ENCODE data around the gene LRRC8A. TPM values are rescaled to one million over a fixed set of nuclear protein-coding genes. Genes with fewer than 3 reads are reported as not detected.
"Not testable (repeated sequence)": the region's sequence is repeated elsewhere in the genome, so short reads cannot be mapped to it uniquely, and the experiment has no call there.

Gene LRRC8A
- total RNA-seq, 6 donors from 2014 or later: 49.0 to 132 (median 67.0) TPM

DNA sequence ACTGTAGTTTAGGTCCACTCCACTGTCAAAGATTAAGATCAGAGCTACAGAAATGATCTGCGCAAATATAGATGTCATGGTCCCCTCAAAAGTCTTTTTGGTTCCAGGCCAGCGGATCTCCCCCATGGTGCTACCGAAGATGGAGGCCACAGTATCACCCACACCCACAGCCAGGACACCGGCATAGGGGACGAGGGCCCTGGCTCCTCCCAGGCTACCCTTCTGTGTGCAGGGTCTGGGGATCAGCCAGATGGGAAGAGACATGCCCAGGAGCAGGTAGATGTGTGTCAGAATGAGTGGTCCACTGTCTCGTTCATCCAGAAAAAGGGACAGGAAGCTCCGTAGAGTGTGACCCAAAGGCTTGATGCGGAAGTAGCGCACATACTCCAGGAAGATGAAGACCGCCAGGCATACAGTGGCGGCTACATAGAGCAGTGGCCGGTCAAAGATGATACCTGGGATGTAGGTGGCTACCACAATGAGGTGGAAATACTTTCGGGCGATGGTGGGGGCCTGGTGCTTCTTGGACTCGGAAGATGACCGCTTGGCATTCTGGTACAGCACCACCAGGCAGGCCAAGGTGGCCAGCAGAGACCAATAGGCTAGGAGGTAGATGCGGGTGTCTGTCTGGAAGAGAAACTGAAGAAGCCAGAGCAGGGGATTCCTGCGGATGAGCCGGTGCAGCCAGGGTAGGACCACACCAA, 64.0 kb downstream of the LRRC8A start:
- Histone ChIP-seq H3K27me3 (no peaks in the 10 kb centered on the region), H3K9me3 (no peaks in the 10 kb centered on the region), H3K27ac (peak overlapping the region in 1 of 4 donors; percentile 96), H3K36me3 (peaks cover 0 to 19% (median 7%) of the 10 kb centered on the region in 4 donors), H3K4me1 (peaks cover 27 to 50% (median 38%) of the 10 kb centered on the region in 4 donors), H3K4me3 (peak overlapping the region in 2 of 4 donors; percentile 65 to 89)
- 94 to 96% methylated on average over 16 to 19 of the region's 19 CpGs for WGBS, 2 donors
- ATAC-seq (ENCODE audit: low FRiP score in 2 of 2) (no peak), DNase-seq (no peak)
- TF ChIP-seq, protein P1, sequence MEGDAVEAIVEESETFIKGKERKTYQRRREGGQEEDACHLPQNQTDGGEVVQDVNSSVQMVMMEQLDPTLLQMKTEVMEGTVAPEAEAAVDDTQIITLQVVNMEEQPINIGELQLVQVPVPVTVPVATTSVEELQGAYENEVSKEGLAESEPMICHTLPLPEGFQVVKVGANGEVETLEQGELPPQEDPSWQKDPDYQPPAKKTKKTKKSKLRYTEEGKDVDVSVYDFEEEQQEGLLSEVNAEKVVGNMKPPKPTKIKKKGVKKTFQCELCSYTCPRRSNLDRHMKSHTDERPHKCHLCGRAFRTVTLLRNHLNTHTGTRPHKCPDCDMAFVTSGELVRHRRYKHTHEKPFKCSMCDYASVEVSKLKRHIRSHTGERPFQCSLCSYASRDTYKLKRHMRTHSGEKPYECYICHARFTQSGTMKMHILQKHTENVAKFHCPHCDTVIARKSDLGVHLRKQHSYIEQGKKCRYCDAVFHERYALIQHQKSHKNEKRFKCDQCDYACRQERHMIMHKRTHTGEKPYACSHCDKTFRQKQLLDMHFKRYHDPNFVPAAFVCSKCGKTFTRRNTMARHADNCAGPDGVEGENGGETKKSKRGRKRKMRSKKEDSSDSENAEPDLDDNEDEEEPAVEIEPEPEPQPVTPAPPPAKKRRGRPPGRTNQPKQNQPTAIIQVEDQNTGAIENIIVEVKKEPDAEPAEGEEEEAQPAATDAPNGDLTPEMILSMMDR (IDR thresholded peaks at IDR 0.05): no peak
- TF ChIP-seq EP300 (IDR thresholded peaks at IDR 0.05): no peak
- TF ChIP-seq POLR2A (IDR thresholded peaks at IDR 0.05): no peak
- no peak for TF ChIP-seq POLR2AphosphoS5 (IDR thresholded peaks at IDR 0.05)

DNA sequence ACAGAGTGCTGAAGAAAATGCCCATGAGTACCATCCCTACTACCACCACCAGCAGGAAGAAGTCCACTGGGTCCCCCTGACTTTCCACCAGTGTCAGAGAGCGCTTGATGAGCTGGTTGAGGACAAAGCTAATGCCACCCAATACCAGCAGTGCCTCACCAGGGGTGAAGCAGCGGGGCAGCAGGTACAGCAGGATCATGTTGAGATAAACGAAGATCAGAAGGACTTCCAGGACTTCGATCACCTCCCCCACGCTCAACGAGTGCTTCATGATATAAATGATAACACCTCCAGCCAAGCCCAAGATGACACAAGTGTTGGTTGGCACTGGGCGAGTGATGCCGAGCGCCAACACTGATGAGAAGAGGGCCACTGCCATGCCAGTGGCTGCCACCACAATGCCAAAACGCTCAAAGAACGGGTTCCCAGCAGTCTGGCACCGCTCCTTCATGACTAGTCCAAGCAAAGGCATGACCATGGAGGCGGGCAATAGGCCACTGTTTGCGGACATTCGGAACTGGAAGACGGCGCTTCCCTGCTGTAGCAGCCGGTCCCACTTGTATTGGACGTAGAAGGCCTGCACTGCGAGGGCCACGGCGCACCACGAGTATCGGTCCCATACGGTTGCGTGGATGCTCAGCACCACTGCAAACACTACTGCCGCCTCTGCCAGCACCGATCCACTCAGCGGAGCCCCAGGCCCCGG, 64.8 kb downstream of the LRRC8A start:
- Histone ChIP-seq H3K36me3 (peaks cover 0 to 20% (median 7%) of the 10 kb centered on the region in 4 donors), H3K27me3 (no peaks in the 10 kb centered on the region), H3K4me1 (peaks cover 21 to 42% (median 33%) of the 10 kb centered on the region in 4 donors), H3K9me3 (no peaks in the 10 kb centered on the region), H3K27ac (peak overlapping the region; percentile 89 to 96 (median 92)), H3K4me3 (peak overlapping the region; percentile 65 to 89 (median 86))
- no peak for TF ChIP-seq POLR2AphosphoS5 (IDR thresholded peaks at IDR 0.05)
- DNase-seq: peak in 1 of 2 donors; percentile 28
- WGBS, 2 donors: 27 to 40% methylated on average over 11 to 30 of the region's 30 CpGs
- peak; percentile 44 to 48 for ATAC-seq (ENCODE audit: low FRiP score in 2 of 2)

DNA sequence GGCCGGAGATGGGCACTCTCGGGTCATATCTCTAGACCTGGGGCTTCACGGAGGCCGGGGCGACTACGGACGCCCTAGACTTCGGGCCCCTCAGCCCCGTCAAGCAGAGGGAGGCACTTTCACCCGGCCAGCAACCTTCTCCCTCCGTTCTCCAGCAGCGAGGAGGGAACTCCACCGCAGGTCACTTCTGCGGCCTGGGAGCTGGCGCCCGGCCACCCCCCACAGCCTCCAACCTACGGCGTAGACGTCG, 65.3 kb downstream of the LRRC8A start:
- peaks cover 0 to 25% (median 7%) of the 10 kb centered on the region in 4 donors for H3K36me3 ChIP-seq
- WGBS, 2 donors: 0 to 1% methylated on average over 4 to 20 of the region's 20 CpGs
- peaks cover 20 to 40% (median 29%) of the 10 kb centered on the region in 4 donors for H3K4me1 ChIP-seq
- no peak for ATAC-seq (ENCODE audit: low FRiP score in 2 of 2)
- no peaks in the 10 kb centered on the region for H3K9me3 ChIP-seq
- no peak for TF ChIP-seq POLR2A (IDR thresholded peaks at IDR 0.05)
- peak overlapping the region; percentile 65 to 89 (median 86) for H3K4me3 ChIP-seq
- H3K27me3 ChIP-seq: no peaks in the 10 kb centered on the region
- DNase-seq: no peak
- peak overlapping the region; percentile 89 to 96 (median 92) for H3K27ac ChIP-seq

DNA sequence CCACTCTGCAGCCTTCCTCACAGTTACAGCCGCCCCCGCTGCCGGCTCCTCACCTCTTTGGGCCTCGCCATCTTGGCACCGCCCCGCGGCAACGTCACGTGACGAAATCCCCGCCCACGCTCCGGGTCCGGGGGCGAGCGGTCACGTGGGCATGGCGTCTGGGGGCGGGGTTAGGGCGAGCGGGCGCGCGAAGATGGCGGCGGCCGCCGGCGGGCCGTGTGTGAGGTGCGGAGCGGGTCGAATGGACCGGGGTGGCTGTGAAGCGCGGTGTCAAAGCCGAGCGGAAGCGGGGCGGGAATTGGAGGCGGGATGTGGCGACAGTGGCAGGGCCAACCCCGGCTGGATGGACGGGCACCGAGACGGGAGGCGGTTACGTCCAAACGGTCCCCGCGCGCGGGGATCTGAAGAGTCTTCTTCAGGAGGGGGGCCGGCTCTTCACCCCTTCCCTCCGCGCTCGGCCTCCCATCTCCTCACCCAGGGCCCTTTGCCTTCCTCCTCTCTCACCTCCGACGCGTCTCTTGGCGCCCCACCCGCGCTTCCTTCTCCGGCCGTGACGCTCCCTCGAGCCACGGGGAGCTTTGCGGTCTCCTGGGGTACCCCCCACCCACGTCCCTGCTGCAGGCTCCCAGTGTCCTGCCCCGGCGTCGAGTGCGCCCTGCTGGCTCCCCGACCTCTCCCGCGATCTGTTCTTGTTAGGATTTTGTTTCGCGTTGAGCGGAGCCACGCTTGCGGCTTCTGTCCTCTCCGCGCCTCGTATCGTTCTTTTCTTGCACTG, 65.8 kb downstream of the LRRC8A start, which contains the start of the genes DOLK and NUP188:
TSS of gene DOLK (minus strand) at position 77 of the 775 bp plus-strand sequence. CDS start 300 bp downstream, outside the sequence.
TSS of gene NUP188 (plus strand) at position 173 of the 775 bp plus-strand sequence. CDS start at position 194, 21 bp downstream.
- Histone ChIP-seq H3K27me3 (no peaks in the 10 kb centered on the region), H3K9me3 (no peaks in the 10 kb centered on the region), H3K4me1 (peaks cover 19 to 40% (median 26%) of the 10 kb centered on the region in 4 donors), H3K27ac (peak within 1 kb of the TSS; percentile 89 to 96 (median 92)), H3K4me3 (peak within 1 kb of the TSS; percentile 65 to 89 (median 86)), H3K36me3 (peaks cover 2 to 30% (median 9%) of the 10 kb centered on the region in 4 donors)
- 0 to 1% methylated on average over 46 to 67 of the region's 86 CpGs for WGBS, 2 donors
- DNase-seq: peak; percentile 96 to 100
- TF ChIP-seq, protein P1 (IDR thresholded peaks at IDR 0.05): peak in 1 of 6 experiments; percentile 24
- peak in 3 of 4 donors; percentile 75 to 95 (median 85) for TF ChIP-seq POLR2A (IDR thresholded peaks at IDR 0.05)
- TF ChIP-seq EP300 (IDR thresholded peaks at IDR 0.05): peak in 1 of 4 donors; percentile 62
- peak; percentile 92 to 98 for TF ChIP-seq POLR2AphosphoS5 (IDR thresholded peaks at IDR 0.05)
- ATAC-seq (ENCODE audit: low FRiP score in 2 of 2): peak; percentile 93 to 96

DNA sequence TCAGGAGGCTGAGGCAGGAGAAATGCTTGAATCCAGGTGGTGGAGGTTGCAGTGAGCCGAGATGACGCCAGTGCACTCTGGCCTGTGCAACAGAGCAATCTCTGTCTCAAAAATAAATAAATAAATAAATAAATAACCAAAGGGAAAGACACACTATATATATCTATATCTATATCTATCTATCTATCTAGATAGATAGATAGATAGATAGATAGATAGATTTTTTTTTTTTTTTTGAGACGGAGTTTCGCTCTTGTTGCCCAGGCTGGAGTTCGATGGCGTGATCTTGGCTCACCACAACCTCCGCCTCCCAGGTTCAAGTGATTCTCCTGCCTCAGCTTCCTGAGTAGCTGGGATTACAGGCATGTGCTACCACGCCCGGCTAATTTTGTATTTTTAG, 79.5 kb downstream of the LRRC8A start:
- H3K36me3 ChIP-seq: peaks cover 21 to 85% (median 48%) of the 10 kb centered on the region in 4 donors
- 91 to 94% methylated on average over 9 of the region's 9 CpGs for WGBS, 2 donors
- H3K4me1 ChIP-seq; H3K27me3 ChIP-seq; H3K4me3 ChIP-seq; H3K9me3 ChIP-seq; DNase-seq; H3K27ac ChIP-seq; ATAC-seq (ENCODE audit: low FRiP score in 2 of 2): not testable (repeated sequence)

Other genes with a start within 250 kb of the LRRC8A start
- 100 to 1,000 TPM in 1 of 6 donors, 10 to 100 TPM in 5; 47.8 to 105 (median 76.8) TPM for gene DYNC2I2, start 225.3 kb upstream of the LRRC8A start, total RNA-seq
- 100 to 1,000 TPM in 4 of 6 donors, 10 to 100 TPM in 2; 73.3 to 222 (median 177) TPM for gene SET, start 192.9 kb upstream of the LRRC8A start, total RNA-seq
- 10 to 100 TPM in 4 of 6 donors, 1 to 10 TPM in 2; 4.8 to 38.8 (median 14.0) TPM for gene PKN3, start 179.6 kb upstream of the LRRC8A start, total RNA-seq
- gene ZDHHC12, start 158.0 kb upstream of the LRRC8A start, total RNA-seq: 10 to 100 TPM; 21.7 to 70.1 (median 50.6) TPM
- 10 to 100 TPM; 30.9 to 55.5 (median 44.0) TPM for gene ZER1, start 110.2 kb upstream of the LRRC8A start, total RNA-seq
- 10 to 100 TPM; 14.7 to 27.0 (median 19.2) TPM for gene TBC1D13, start 94.9 kb upstream of the LRRC8A start, total RNA-seq
- gene ENDOG, start 63.6 kb upstream of the LRRC8A start, total RNA-seq: 10 to 100 TPM; 20.6 to 70.2 (median 28.8) TPM
- gene SPOUT1, start 52.3 kb upstream of the LRRC8A start, total RNA-seq: 100 to 1,000 TPM in 1 of 6 donors, 10 to 100 TPM in 5; 10.5 to 108 (median 41.7) TPM
- 10 to 100 TPM in 1 of 6 donors, 1 to 10 TPM in 5; 3.9 to 10.5 (median 5.4) TPM for gene KYAT1, start 183 bp upstream of the LRRC8A start, total RNA-seq
- 100 to 1,000 TPM in 1 of 6 donors, 10 to 100 TPM in 5; 27.6 to 286 (median 57.7) TPM for gene PHYHD1, start 38.8 kb downstream of the LRRC8A start, total RNA-seq
- 10 to 100 TPM in 5 of 6 donors, 1 to 10 TPM in 1; 5.7 to 24.5 (median 12.3) TPM for gene DOLK, start 65.5 kb downstream of the LRRC8A start, total RNA-seq
- gene NUP188, start 65.6 kb downstream of the LRRC8A start, total RNA-seq: 100 to 1,000 TPM in 1 of 6 donors, 10 to 100 TPM in 5; 30.4 to 225 (median 50.1) TPM
- gene SH3GLB2, start 146.2 kb downstream of the LRRC8A start, total RNA-seq: 100 to 1,000 TPM in 2 of 6 donors, 10 to 100 TPM in 4; 69.6 to 202 (median 94.1) TPM
- gene MIGA2, start 154.5 kb downstream of the LRRC8A start, total RNA-seq: 10 to 100 TPM; 18.6 to 95.3 (median 28.6) TPM
- 10 to 100 TPM in 2 of 6 donors, 1 to 10 TPM in 4; 3.9 to 14.8 (median 8.2) TPM for gene DOLPP1, start 199.0 kb downstream of the LRRC8A start, total RNA-seq
- 10 to 100 TPM; 18.5 to 34.3 (median 26.0) TPM for gene CRAT, start 228.7 kb downstream of the LRRC8A start, total RNA-seq
- 100 to 1,000 TPM in 2 of 6 donors, 10 to 100 TPM in 4; 48.2 to 130 (median 67.2) TPM for gene PTPA, start 229.3 kb downstream of the LRRC8A start, total RNA-seq

All from upper lobe of left lung (tissue), 6 donors.